Gastroesophageal sphincter (tissue), 3 donors: ENCODE data around the gene ZBTB24.

Experiments used
- CTCF ChIP-seq, 4 experiments: fragments of 200-600 bp in 2 of 4; fragments of 450-650 bp in 2 of 4; sonication (generic) in 1 of 4; IDR thresholded peaks; one replicate each; pipeline ENCODE4 v1.5.1; 2017 to 2019; ENCODE audit warnings: antibody characterized with exemption in 4 of 4, mild to moderate bottlenecking in 2 of 4, moderate library complexity in 2 of 4
- POLR2A ChIP-seq, 2 donors: fragments of 450-650 bp; IDR thresholded peaks; one replicate each; pipeline ENCODE4 v1.6.1; 2017; ENCODE audit warnings: antibody characterized with exemption in 2 of 2, mild to moderate bottlenecking in 2 of 2, moderate library complexity in 1 of 2

DNA sequence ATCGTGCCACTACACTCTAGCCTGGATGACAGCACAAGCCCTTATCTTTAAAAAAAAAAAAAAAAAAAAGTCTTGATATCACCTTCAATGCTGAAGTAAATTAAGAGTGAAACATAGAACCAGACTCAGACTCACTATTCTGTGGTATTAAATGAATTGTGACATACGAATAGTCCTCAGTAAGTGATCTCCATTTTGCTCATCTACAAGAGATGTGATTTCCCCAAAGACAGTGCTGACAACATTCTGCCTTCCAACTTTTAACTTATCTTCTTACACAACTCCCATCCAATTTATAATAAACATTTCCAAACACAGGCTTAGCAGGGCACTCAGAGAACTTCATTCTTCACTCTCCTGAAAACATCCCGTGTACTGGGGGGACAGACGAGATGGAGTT is 8.0 kb downstream of the ZBTB24 start:
- no peak for TF ChIP-seq CTCF (IDR thresholded peaks at IDR 0.05)
- TF ChIP-seq POLR2A (IDR thresholded peaks at IDR 0.05), result no peak
